GM12874 (cell line): ENCODE data around the gene CCDC27.

ENCODE experiments used
- CTCF ChIP-seq: IDR thresholded peaks from 2 replicates; pipeline ENCODE4 v1.5.1; 2011; ENCODE audit warnings: low read depth, mild to moderate bottlenecking, control low read depth, low read length, moderate library complexity; ENCODE audit not compliant: insufficient read depth

Gene CCDC27

DNA sequence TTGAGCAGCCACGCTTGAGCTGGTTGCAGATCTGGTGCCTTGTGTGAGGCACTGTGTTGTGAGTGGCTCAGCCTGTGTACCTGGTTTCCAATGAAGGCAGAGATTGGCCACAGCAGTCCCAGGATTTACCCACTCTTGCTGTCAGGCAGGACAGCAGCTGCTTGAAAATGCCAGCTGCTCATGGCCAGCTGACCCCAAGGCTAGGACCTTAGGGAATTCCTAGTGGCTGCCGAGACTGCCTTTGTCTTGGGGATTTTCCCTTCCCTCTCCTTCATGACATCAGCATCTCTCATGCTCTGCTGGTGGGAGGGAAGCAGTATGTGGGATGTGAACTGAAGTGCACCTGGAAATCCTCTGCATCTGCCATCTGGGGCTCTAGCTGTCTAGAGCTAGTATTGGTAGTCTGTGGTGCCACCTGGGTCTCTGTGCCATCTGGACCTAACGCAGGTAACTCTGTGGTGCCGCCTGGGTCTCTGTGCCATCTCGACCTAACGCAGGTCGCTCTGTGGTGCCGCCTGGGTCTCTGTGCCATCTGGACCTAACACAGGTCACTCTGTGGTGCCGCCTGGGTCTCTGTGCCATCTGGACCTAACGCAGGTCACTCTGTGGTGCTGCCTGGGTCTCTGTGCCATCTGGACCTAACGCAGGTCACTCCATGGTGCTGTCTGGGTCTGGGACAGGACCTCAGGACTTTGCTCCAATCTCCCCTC lies 47.9 kb downstream of the CCDC27 start:
- no peak for TF ChIP-seq CTCF

DNA sequence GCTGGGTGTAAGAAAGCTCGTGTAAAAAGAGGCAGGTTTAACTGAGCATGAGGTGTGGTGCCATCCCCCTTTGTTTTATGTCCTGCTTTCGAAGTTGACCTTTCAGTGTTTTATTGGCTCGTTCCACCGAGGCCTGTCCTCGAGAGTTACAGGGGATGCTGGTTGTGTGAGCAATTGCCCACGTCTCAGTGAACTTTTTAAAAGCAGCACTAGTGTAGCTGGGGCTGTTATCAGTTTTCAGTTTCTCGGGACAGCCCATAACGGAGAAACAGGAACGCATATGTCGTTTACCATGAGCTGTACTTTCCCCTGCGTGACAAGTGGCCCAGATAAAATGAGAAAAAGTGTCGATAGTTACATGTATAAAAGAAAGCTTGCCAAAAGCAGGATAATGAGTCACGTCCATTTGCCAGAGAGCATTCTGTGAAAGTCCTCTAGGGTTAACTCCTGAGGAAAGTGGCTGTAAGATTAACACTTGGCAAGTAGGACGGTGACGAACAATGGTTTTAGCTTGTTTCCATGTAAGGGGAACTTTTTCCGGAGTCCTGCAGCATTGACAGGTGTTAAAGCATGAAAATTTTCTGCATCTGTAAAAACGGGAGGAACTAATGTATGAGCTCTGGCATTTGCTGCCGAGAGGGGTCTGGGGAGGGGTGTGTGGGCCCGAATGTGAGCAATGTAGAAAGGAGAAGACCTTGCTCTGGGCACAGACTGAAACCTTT lies 51.8 kb downstream of the CCDC27 start:
- no peak for TF ChIP-seq CTCF

GRCh38 chr1:3805038-3805437 lies 52.8 kb downstream of the CCDC27 start:
- no peak for TF ChIP-seq CTCF

DNA sequence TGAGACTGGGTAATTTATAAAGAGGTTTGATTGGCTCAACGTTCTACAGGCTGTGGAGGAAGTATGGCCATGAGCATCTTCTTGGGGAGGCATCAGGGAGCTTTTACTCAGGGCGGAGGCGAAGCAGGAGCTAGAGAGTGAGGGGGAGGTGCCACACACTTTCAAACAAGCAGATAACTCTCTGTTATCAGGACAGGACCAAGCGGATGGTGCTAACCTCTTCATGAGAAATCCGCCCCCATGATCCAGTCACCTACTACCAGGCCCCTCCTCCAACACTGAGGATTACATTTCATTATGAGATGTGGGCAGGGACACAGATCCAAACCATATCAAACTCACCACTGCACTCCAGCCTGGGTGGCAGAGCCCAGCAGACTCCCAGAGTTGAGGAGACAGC lies 55.5 kb downstream of the CCDC27 start:
- no peak for TF ChIP-seq CTCF

DNA sequence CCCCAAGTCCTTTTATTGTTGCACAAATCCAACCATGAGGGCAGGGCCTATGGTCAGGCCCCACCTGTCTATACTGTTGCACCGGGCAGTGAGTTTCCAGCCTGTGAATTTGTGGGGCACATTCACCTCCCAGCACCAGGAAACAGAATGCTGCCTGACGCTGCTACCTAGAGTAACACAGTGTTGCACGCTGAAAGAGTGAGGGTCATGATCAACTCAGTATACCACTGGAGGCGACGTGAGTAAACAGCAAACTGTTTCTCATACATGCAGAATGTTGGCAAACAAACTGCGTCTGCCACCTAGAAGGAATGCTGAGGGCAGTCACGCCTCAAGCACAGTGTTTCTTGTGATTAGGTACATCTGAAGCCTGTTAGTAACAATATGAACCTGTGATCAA lies 57.4 kb downstream of the CCDC27 start:
- TF ChIP-seq CTCF: no peak

DNA sequence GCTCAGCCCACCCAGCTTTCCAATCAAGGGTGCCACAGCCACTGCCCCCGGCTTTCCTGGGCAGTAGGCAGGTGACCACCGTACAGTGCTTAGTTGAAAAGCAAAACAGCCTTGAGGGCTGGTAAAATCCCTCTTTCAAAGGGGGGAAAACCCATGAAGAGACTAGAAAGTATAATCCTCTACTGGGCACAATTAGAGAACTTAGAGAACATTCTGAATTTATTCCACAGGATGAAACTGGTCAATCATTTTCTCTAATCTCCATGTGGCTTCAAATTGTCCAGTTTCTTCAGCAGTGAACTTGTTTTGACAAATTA lies 59.3 kb downstream of the CCDC27 start:
- no peak for TF ChIP-seq CTCF

DNA sequence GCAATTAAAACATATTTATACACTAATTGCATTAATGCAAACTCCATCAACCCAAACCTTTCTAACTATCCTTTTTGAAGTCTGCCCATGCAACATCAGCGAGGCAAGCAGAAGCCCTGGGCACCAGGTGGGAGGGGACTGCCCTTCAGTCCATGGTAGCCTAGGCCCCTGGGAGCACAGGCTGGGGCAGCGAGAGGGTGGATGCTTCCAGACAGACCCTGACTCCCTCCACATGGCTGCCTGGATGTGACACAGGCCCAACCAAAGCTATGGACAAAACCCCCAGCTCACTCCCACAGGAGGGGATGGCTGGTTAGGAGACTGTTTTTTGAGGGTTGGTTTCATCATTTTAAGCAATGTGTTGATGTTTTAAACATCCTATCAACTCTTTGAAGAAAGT lies 61.8 kb downstream of the CCDC27 start:
- TF ChIP-seq CTCF: no peak
